A673 (cell line): Measurements from ENCODE around the gene TRPC4. TPM values are rescaled to one million over a fixed set of nuclear protein-coding genes. Genes with fewer than 3 reads are reported as not detected.

Experiments used
- BruUV-seq: library from RNA; stranded (reverse); fragments of 400-500 nt; replicated peaks from 2 replicates; lab custom pipeline; 2021; lab: Mats Ljungman, UMichigan
- CTCF ChIA-PET: fragments of 300-600 bp; sonication (Branson Sonifier 250); formaldehyde crosslinking; loops from one replicate; lab custom pipeline; 2022; ENCODE audit warnings: antibody characterized with exemption; lab: Charles Lee
- POLR2A ChIA-PET: fragments of 300-600 bp; sonication (Branson Sonifier 250); formaldehyde crosslinking; loops from one replicate; lab custom pipeline; 2022; ENCODE audit warnings: antibody characterized with exemption; ENCODE audit not compliant: low non-redundant PET; lab: Charles Lee
- DNase-seq: peaks from one replicate; pipeline ENCODE4 v3.0.0-alpha.2; 2015; ENCODE audit warnings: low spot score
- H3K27ac ChIP-seq: fragments of 200-600 bp; sonication (generic); 2 replicates; pipeline ENCODE4 v1.5.1; 2016; ENCODE audit warnings: mixed run types, low read depth, mild to moderate bottlenecking, mixed read lengths, antibody characterized with exemption, low read length; ENCODE audit not compliant: poor library complexity, severe bottlenecking
- H3K27me3 ChIP-seq: fragments of 200-600 bp; sonication (generic); replicated peaks from 2 replicates; pipeline ENCODE4 v1.6.1; 2017; ENCODE audit warnings: mixed run types, low read depth, mild to moderate bottlenecking, mixed read lengths, antibody characterized with exemption, low read length; ENCODE audit not compliant: insufficient read depth, poor library complexity
- H3K36me3 ChIP-seq: fragments of 200-600 bp; sonication (generic); 2 replicates; pipeline ENCODE4 v1.6.1; 2016; ENCODE audit warnings: mixed run types, mild to moderate bottlenecking, mixed read lengths, antibody characterized with exemption, low read length; ENCODE audit not compliant: insufficient read depth, poor library complexity, severe bottlenecking
- H3K4me1 ChIP-seq: fragments of 200-600 bp; sonication (generic); 2 replicates; pipeline ENCODE4 v1.6.1; 2017; ENCODE audit warnings: mixed run types, mild to moderate bottlenecking, mixed read lengths, antibody characterized with exemption, low read length; ENCODE audit not compliant: insufficient read depth, poor library complexity, severe bottlenecking
- H3K4me3 ChIP-seq: fragments of 200-600 bp; sonication (generic); 2 replicates; pipeline ENCODE4 v1.5.1; 2016; ENCODE audit warnings: low read depth, mixed run types, mild to moderate bottlenecking, mixed read lengths, low read length; ENCODE audit not compliant: poor library complexity, severe bottlenecking
- H3K9me3 ChIP-seq: fragments of 200-600 bp; sonication (generic); 2 replicates; pipeline ENCODE4 v1.6.1; 2016; ENCODE audit warnings: mixed run types, low read depth, mild to moderate bottlenecking, mixed read lengths, antibody characterized with exemption, low read length; ENCODE audit not compliant: poor library complexity, severe bottlenecking
- EZH2 ChIP-seq: fragments of 200-600 bp; sonication (generic); IDR thresholded peaks from 2 replicates; pipeline ENCODE4 v1.6.1; 2017; ENCODE audit warnings: borderline replicate concordance, low read depth, mild to moderate bottlenecking, mixed read lengths, antibody characterized with exemption, low read length; ENCODE audit not compliant: poor library complexity, severe bottlenecking
- intact Hi-C: fragments of 100-400 bp; cut with micrococcal nuclease; formaldehyde crosslinking; loops from one replicate; pipeline ENCODE4 v1.10.0; 2022; ENCODE audit not compliant: unreplicated experiment
- total RNA-seq: library from RNA; stranded (reverse); gene quantifications from 2 replicates; pipeline ENCODE4 v1.2.3, GENCODE V29; 2021
- TF ChIP-seq, protein P1 (sequence below): fragments of 300-800, 200-600 bp; sonication (generic); conservative IDR thresholded peaks from 2 replicates; pipeline ENCODE4 v1.5.1; 2017; ENCODE audit warnings: low read depth, mild to moderate bottlenecking, antibody characterized with exemption, low read length, moderate library complexity, mixed read lengths

The TRPC4 gene
- total RNA-seq, 1 experiment from 2014 or later = 27.0 TPM

DNA sequence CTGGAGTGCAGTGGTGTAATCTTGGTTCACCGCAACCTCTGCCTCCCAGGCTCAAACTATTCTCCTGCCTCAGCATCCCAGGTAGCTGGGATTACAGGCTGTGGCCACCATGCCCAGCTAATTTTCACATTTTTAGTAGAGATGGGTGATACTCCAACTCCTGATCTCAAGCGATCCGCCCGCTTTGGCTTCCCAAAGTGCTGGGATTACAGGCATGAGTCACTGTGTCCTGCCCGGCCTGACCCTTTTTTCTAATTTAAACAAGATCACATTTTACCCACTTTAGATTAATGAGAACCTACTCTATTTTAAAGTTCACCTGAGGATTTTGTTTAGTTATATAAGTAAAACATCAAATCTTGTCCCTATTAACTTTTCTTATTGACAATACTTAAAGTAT is 179.2 kb downstream of the TRPC4 start:
- Histone ChIP-seq H3K27ac (no peak overlapping the region), H3K4me3 (no peak overlapping the region), H3K27me3 (no peaks in the 10 kb centered on the region), H3K36me3 (peaks cover 9% of the 10 kb centered on the region), H3K4me1 (peaks cover 7% of the 10 kb centered on the region), H3K9me3 (no peaks in the 10 kb centered on the region)
- intact Hi-C loops = no loop called here
- TF ChIP-seq, protein P1, sequence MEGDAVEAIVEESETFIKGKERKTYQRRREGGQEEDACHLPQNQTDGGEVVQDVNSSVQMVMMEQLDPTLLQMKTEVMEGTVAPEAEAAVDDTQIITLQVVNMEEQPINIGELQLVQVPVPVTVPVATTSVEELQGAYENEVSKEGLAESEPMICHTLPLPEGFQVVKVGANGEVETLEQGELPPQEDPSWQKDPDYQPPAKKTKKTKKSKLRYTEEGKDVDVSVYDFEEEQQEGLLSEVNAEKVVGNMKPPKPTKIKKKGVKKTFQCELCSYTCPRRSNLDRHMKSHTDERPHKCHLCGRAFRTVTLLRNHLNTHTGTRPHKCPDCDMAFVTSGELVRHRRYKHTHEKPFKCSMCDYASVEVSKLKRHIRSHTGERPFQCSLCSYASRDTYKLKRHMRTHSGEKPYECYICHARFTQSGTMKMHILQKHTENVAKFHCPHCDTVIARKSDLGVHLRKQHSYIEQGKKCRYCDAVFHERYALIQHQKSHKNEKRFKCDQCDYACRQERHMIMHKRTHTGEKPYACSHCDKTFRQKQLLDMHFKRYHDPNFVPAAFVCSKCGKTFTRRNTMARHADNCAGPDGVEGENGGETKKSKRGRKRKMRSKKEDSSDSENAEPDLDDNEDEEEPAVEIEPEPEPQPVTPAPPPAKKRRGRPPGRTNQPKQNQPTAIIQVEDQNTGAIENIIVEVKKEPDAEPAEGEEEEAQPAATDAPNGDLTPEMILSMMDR = no peak
- no peak for TF ChIP-seq EZH2
- ChIA-PET CTCF (no interaction called here), POLR2A (no interaction called here)
- no TSS peak for BruUV-seq
- DNase-seq = no peak

DNA sequence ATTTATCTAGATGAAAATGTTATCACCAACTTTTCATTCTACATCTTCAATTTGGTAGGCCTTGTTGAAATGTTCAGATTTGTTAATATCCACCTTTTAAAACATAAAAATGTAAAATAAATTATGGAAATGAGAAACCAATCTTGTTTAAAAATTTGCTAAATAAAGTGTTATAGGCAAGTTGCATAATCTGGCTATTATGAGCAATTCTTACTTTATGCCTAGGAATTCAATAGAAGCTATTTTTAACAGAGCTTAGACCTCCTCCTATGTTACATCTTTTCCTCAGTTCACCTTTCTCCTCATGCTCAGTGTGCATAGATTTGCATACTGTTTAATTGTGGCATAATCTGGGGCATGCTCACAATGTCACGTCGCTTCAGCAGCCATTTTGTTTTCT is 183.1 kb downstream of the TRPC4 start:
- no TSS peak for BruUV-seq
- Histone ChIP-seq H3K36me3 (peaks cover under 1% of the 10 kb centered on the region), H3K4me1 (peaks cover 18% of the 10 kb centered on the region), H3K27me3 (no peaks in the 10 kb centered on the region), H3K4me3 (no peak overlapping the region), H3K9me3 (no peaks in the 10 kb centered on the region), H3K27ac (no peak overlapping the region)
- intact Hi-C loops = no loop called here
- ChIA-PET CTCF (no interaction called here), POLR2A (no interaction called here)
- DNase-seq = no peak
- TF ChIP-seq, protein P1 = no peak
- no peak for TF ChIP-seq EZH2

DNA sequence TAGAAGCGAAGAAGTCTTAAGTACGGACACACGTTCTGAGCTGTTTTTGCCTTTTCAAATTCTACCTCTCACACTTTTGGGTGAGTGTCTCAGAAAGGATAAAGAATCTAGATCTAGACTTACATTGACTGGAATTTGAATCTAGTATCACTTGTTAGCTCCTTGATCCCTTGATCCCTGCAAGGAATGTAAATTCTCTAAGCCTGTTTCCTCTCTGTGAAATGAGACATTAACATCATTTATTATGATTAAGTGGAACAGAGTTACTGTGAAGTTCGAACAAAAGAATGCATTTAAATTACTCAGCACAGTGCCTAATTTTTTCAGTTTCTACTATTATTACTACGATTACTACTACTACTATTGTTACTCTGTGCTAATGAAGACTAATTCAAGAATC is 184.4 kb downstream of the TRPC4 start:
- ChIA-PET POLR2A (no interaction called here), CTCF (no interaction called here)
- no peaks in the 10 kb centered on the region for H3K9me3 ChIP-seq
- H3K36me3 ChIP-seq = no peaks in the 10 kb centered on the region
- H3K4me3 ChIP-seq = no peak overlapping the region
- DNase-seq = peak; percentile 53
- H3K27me3 ChIP-seq = no peaks in the 10 kb centered on the region
- TF ChIP-seq, protein P1 = no peak
- no peak for TF ChIP-seq EZH2
- peaks cover 18% of the 10 kb centered on the region for H3K4me1 ChIP-seq
- H3K27ac ChIP-seq = no peak overlapping the region
- no TSS peak for BruUV-seq
- intact Hi-C loops = no loop called here
